SK-N-MC (cell line): ENCODE data around the gene SCP2.
"Not testable (repeated sequence)": the region's sequence is repeated elsewhere in the genome, so short reads cannot be mapped to it uniquely, and the experiment has no call there.

Experiments
- DNase-seq: peaks from one replicate; pipeline ENCODE4 v3.0.0-alpha.2; 2011; ENCODE audit warnings: low read depth, low spot score
- H3K27ac ChIP-seq: fragments of 200-600 bp; sonication (generic); 2 replicates; pipeline ENCODE4 v1.5.1; 2016; ENCODE audit warnings: mixed run types
- H3K36me3 ChIP-seq: fragments of 200-600 bp; sonication (generic); 2 replicates; pipeline ENCODE4 v1.6.1; 2017; ENCODE audit warnings: antibody characterized with exemption, low read length, mixed read lengths; ENCODE audit not compliant: insufficient read depth
- H3K4me3 ChIP-seq: fragments of 200-600 bp; sonication (generic); 2 replicates; pipeline ENCODE4 v1.5.1; 2016
- H3K9ac ChIP-seq: fragments of 200-600 bp; sonication (generic); 2 replicates; pipeline ENCODE4 v1.8.0; 2017; ENCODE audit warnings: mixed run types, mixed read lengths; ENCODE audit not compliant: insufficient read length
- H3K9me3 ChIP-seq: fragments of 200-600 bp; sonication (generic); 2 replicates; pipeline ENCODE4 v1.6.1; 2017; ENCODE audit warnings: low read depth, mild to moderate bottlenecking, antibody characterized with exemption, low read length, moderate library complexity, mixed read lengths
- EZH2 ChIP-seq: fragments of 200-600 bp; sonication (generic); IDR thresholded peaks from one replicate; pipeline ENCODE4 v1.6.1; 2017; ENCODE audit warnings: antibody characterized with exemption
- FOXP2 ChIP-seq: optimal IDR thresholded peaks from 2 replicates; pipeline ENCODE3; 2011; ENCODE audit warnings: mild to moderate bottlenecking, moderate library complexity; ENCODE audit not compliant: insufficient read depth; ENCODE audit errors: extremely low read length, control extremely low read depth
- POLR2AphosphoS5 ChIP-seq: IDR thresholded peaks from 2 replicates; pipeline ENCODE4 v1.6.1; 2012; ENCODE audit warnings: mild to moderate bottlenecking, low read depth, low read length, borderline replicate concordance

The SCP2 gene

GRCh38 chr1:52952112-52952511, 25.0 kb downstream of the SCP2 start:
- H3K4me3 ChIP-seq: no peak overlapping the region
- TF ChIP-seq POLR2AphosphoS5: no peak
- no peak for TF ChIP-seq FOXP2
- TF ChIP-seq EZH2: no peak
- no peaks in the 10 kb centered on the region; the same call in 1 of the 2 replicates for H3K9me3 ChIP-seq
- H3K9ac ChIP-seq: no peak overlapping the region
- H3K27ac ChIP-seq: no peak overlapping the region
- DNase-seq: no peak
- no peaks in the 10 kb centered on the region for H3K36me3 ChIP-seq

- Histone ChIP-seq H3K27ac (peak overlapping the region; percentile 69; the same call in 1 of the 2 replicates), H3K9ac (no peak overlapping the region), H3K9me3 (no peaks in the 10 kb centered on the region), H3K36me3 (no peaks in the 10 kb centered on the region), H3K4me3 (no peak overlapping the region)
- no peak for TF ChIP-seq EZH2
- TF ChIP-seq FOXP2: no peak
- TF ChIP-seq POLR2AphosphoS5: peak; percentile 68; the same call in 1 of the 2 replicates
- peak; percentile 99 for DNase-seq
These were observed 28.3 kb downstream of the SCP2 start for GRCh38 chr1:52955129-52955970.

GRCh38 chr1:52963101-52963500, 36.0 kb downstream of the SCP2 start:
- TF ChIP-seq FOXP2 (no peak), EZH2 (no peak), POLR2AphosphoS5 (no peak)
- H3K36me3 ChIP-seq: no peaks in the 10 kb centered on the region
- H3K4me3 ChIP-seq: no peak overlapping the region
- no peaks in the 10 kb centered on the region for H3K9me3 ChIP-seq
- H3K9ac ChIP-seq: no peak overlapping the region
- H3K27ac ChIP-seq: no peak overlapping the region
- no peak for DNase-seq

- Histone ChIP-seq H3K27ac (no peak overlapping the region), H3K9ac (no peak overlapping the region), H3K36me3 (no peaks in the 10 kb centered on the region), H3K9me3 (no peaks in the 10 kb centered on the region), H3K4me3 (no peak overlapping the region)
- TF ChIP-seq FOXP2: no peak
- TF ChIP-seq POLR2AphosphoS5: no peak
- no peak for TF ChIP-seq EZH2
- DNase-seq: no peak
These were observed 40.6 kb downstream of the SCP2 start for GRCh38 chr1:52967666-52968065.

GRCh38 chr1:52969234-52969633, 42.2 kb downstream of the SCP2 start:
- H3K4me3 ChIP-seq, DNase-seq, H3K9me3 ChIP-seq, H3K36me3 ChIP-seq, H3K27ac ChIP-seq, H3K9ac ChIP-seq: not testable (repeated sequence)

- H3K4me3 ChIP-seq: no peak overlapping the region
- no peak overlapping the region for H3K27ac ChIP-seq
- no peak overlapping the region for H3K9ac ChIP-seq
- TF ChIP-seq EZH2 (no peak), FOXP2 (no peak), POLR2AphosphoS5 (no peak)
- no peaks in the 10 kb centered on the region for H3K9me3 ChIP-seq
- peak; percentile 16 for DNase-seq
- H3K36me3 ChIP-seq: no peaks in the 10 kb centered on the region
These were observed 43.1 kb downstream of the SCP2 start for GRCh38 chr1:52970149-52970548.

- no peaks in the 10 kb centered on the region for H3K36me3 ChIP-seq
- no peak overlapping the region for H3K9ac ChIP-seq
- no peak overlapping the region for H3K27ac ChIP-seq
- DNase-seq: no peak
- H3K4me3 ChIP-seq: no peak overlapping the region
- TF ChIP-seq EZH2 (no peak), POLR2AphosphoS5 (no peak), FOXP2 (no peak)
- H3K9me3 ChIP-seq: no peaks in the 10 kb centered on the region
These were observed 46.8 kb downstream of the SCP2 start for GRCh38 chr1:52973841-52974240.

- Histone ChIP-seq H3K27ac (no peak overlapping the region), H3K36me3 (no peaks in the 10 kb centered on the region), H3K4me3 (no peak overlapping the region), H3K9ac (no peak overlapping the region), H3K9me3 (no peaks in the 10 kb centered on the region)
- no peak for DNase-seq
- TF ChIP-seq FOXP2 (no peak), POLR2AphosphoS5 (no peak), EZH2 (no peak)
These were observed 49.3 kb downstream of the SCP2 start for GRCh38 chr1:52976183-52977035.

- Histone ChIP-seq H3K9me3 (no peaks in the 10 kb centered on the region), H3K9ac (no peak overlapping the region), H3K4me3 (no peak overlapping the region), H3K36me3 (no peaks in the 10 kb centered on the region), H3K27ac (no peak overlapping the region)
- TF ChIP-seq POLR2AphosphoS5: no peak
- no peak for TF ChIP-seq FOXP2
- TF ChIP-seq EZH2: no peak
- DNase-seq: no peak
These were observed 51.0 kb downstream of the SCP2 start for GRCh38 chr1:52978045-52978444.

- H3K36me3 ChIP-seq, H3K9me3 ChIP-seq, H3K9ac ChIP-seq, H3K4me3 ChIP-seq, DNase-seq, H3K27ac ChIP-seq: not testable (repeated sequence)
These were observed 65.7 kb downstream of the SCP2 start for GRCh38 chr1:52992733-52993132.
